Measurements from ENCODE around the gene SDR42E2. TPM values are rescaled to one million over a fixed set of nuclear protein-coding genes. Genes with fewer than 3 reads are reported as not detected.
A peak's percentile ranks its signal among the peaks of the same experiment; 100 is the strongest.

The SDR42E2 gene
- 0.15 TPM in 1 of 2 replicates, not detected in the other for total RNA-seq (ENCODE audit: low replicate concordance)

DNA sequence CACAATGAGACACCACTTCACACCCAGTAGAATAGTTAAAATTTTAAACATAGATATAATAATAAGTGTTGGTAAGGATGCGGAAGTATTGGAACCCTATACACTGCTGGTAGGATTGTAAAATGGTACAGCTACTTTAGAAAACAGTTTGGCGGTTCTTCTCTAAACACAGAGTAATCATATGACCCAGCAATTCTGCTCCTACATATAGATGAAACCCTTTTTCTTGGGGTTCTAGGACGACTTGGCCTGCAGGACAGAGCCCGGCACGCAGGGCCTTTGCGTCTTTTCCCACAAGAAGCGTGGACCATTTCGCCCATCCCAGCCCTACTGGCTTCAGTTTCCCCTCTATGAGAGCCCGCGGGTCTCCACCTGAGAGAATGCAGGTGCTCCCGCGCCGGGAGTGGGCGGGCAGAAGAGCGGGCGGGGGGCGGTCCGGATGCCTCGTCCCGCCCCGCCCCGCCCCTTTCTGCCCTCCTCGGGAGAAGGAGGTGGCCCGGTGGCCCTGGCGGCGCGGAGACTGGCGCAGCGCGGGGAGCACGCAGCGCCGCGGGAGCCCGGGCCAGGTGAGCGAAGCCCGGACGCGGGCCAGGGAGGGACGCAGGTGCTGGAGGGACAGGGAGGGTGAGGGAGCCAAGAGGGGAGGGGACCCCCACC, at the start of gene SDR42E2:
Gene SDR42E2 (plus strand): TSS at position 508 of the 657 bp plus-strand sequence. CDS start 3,077 bp downstream, outside the sequence.
- H3K36me3 ChIP-seq, result no peaks in the 10 kb centered on the region
- H3K27me3 ChIP-seq, result peaks cover 52% of the 10 kb centered on the region
- no peaks in the 10 kb centered on the region for H3F3A ChIP-seq (ENCODE audit: low read depth)
- H3K9ac ChIP-seq, result no peak within 1 kb of the TSS
- peak within 1 kb of the TSS; percentile 47 for H2AFZ ChIP-seq (replicated peaks)
- Mint-ChIP-seq H3K4me1 (no peaks in the 10 kb centered on the region), H3K9me3 (peaks cover 5% of the 10 kb centered on the region), H3K27ac (no peak within 1 kb of the TSS), H3K27me3 (ENCODE audit: insufficient read depth, low read depth) (peaks cover 29% of the 10 kb centered on the region), H3K36me3 (no peaks in the 10 kb centered on the region), H3K4me3 (no peak within 1 kb of the TSS)
- no peaks in the 10 kb centered on the region for H3K9me3 ChIP-seq (ENCODE audit: low read depth)
- no peaks in the 10 kb centered on the region for H3K4me1 ChIP-seq
- H3K4me2 ChIP-seq, result peak within 1 kb of the TSS; percentile 85
- peak; percentile 73 for DNase-seq (ENCODE audit: low spot score)
- TF ChIP-seq EZH2 (IDR thresholded peaks at IDR 0.05), result no peak
- TF ChIP-seq EZH2phosphoT487 (IDR thresholded peaks at IDR 0.05), result no peak
- TF ChIP-seq, protein P1, sequence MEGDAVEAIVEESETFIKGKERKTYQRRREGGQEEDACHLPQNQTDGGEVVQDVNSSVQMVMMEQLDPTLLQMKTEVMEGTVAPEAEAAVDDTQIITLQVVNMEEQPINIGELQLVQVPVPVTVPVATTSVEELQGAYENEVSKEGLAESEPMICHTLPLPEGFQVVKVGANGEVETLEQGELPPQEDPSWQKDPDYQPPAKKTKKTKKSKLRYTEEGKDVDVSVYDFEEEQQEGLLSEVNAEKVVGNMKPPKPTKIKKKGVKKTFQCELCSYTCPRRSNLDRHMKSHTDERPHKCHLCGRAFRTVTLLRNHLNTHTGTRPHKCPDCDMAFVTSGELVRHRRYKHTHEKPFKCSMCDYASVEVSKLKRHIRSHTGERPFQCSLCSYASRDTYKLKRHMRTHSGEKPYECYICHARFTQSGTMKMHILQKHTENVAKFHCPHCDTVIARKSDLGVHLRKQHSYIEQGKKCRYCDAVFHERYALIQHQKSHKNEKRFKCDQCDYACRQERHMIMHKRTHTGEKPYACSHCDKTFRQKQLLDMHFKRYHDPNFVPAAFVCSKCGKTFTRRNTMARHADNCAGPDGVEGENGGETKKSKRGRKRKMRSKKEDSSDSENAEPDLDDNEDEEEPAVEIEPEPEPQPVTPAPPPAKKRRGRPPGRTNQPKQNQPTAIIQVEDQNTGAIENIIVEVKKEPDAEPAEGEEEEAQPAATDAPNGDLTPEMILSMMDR (IDR thresholded peaks at IDR 0.05), result no peak
- no peaks in the 10 kb centered on the region for H3K79me2 ChIP-seq (ENCODE audit: low read depth)
- H3K4me3 ChIP-seq, result peak within 1 kb of the TSS; percentile 47
- no peaks in the 10 kb centered on the region for H4K20me1 ChIP-seq (ENCODE audit: low read depth)
- H3K27ac ChIP-seq, result no peak within 1 kb of the TSS

DNA sequence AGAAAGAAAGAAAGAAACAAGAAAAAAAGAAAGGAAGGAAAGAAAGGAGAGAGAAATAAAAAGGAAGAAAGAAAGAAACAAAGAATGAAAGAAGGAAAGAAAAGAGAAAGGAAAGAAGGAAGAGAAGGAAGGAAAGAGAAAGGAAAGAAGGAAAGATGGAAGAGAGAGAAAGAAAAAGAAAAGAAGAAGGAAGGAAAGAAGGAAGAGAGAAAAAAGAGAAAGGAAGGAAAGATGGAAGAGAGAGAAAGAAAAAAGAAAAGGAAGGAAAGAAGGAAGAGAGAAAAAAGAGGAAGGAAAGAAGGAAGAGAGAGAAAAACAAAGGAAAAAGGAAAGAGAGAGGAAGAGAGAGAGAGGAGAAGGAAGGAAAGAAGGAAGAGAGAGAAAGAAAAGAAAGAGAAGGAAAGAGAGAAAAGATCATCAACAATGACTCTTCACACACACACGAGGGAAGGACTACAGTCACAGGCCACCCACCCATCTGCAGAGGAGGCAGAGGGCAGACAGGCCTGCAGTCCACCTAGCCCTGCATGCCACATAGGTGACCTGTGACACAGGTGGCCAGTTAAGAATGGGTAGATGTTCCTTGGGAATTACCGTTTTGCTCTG, 46.1 kb upstream of the SDR42E2 start:
- H2AFZ ChIP-seq (replicated peaks), result no peak overlapping the region
- Mint-ChIP-seq H3K4me1 (peaks cover 4% of the 10 kb centered on the region), H3K27ac (no peak overlapping the region), H3K4me3 (no peak overlapping the region), H3K9me3 (no peaks in the 10 kb centered on the region), H3K27me3 (ENCODE audit: insufficient read depth, low read depth) (peaks cover 2% of the 10 kb centered on the region), H3K36me3 (no peaks in the 10 kb centered on the region)
- H3K36me3 ChIP-seq, result no peaks in the 10 kb centered on the region
- TF ChIP-seq, protein P1 (IDR thresholded peaks at IDR 0.05), result no peak
- TF ChIP-seq EZH2phosphoT487 (IDR thresholded peaks at IDR 0.05) (no peak), EZH2 (IDR thresholded peaks at IDR 0.05) (no peak)
- no peak overlapping the region for H3K27ac ChIP-seq
- H3F3A ChIP-seq (ENCODE audit: low read depth), result no peaks in the 10 kb centered on the region
- H3K4me2 ChIP-seq, result no peak overlapping the region
- no peaks in the 10 kb centered on the region for H3K27me3 ChIP-seq
- H3K4me1 ChIP-seq, result no peaks in the 10 kb centered on the region
- no peaks in the 10 kb centered on the region for H3K9me3 ChIP-seq (ENCODE audit: low read depth)
- H3K9ac ChIP-seq, result no peak overlapping the region
- no peaks in the 10 kb centered on the region for H3K79me2 ChIP-seq (ENCODE audit: low read depth)
- no peaks in the 10 kb centered on the region for H4K20me1 ChIP-seq (ENCODE audit: low read depth)
- H3K4me3 ChIP-seq, result no peak overlapping the region
- no peak for DNase-seq (ENCODE audit: low spot score)

DNA sequence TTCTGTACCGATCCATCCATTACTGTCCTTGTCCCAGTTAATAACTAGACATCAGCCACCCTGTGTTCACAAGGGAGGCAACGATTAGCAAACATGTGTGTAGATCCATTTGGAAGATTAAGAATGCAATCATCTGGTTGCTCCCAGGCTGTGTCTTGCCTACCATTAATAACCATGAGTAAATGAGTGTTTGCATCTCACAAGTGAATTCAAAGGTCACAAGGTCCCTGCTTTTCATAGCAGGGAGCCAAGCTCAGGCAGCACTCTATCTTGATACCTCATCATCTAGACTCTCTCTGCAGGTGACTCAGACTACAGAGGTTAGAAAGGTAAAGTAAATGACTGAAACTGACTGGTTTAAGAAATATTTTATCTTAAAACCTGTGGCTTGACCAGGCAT, 44.7 kb upstream of the SDR42E2 start:
- Mint-ChIP-seq H3K4me1 (peaks cover 4% of the 10 kb centered on the region), H3K36me3 (no peaks in the 10 kb centered on the region), H3K27ac (peak overlapping the region; percentile 58), H3K9me3 (no peaks in the 10 kb centered on the region), H3K27me3 (ENCODE audit: insufficient read depth, low read depth) (peaks cover 2% of the 10 kb centered on the region), H3K4me3 (no peak overlapping the region)
- Histone ChIP-seq H3K27ac (no peak overlapping the region), H3K4me1 (no peaks in the 10 kb centered on the region), H3K27me3 (no peaks in the 10 kb centered on the region), H3K36me3 (no peaks in the 10 kb centered on the region), H3K4me3 (no peak overlapping the region), H3K4me2 (no peak overlapping the region), H3K9ac (no peak overlapping the region), H3K9me3 (ENCODE audit: low read depth) (no peaks in the 10 kb centered on the region), H4K20me1 (ENCODE audit: low read depth) (no peaks in the 10 kb centered on the region), H3F3A (ENCODE audit: low read depth) (no peaks in the 10 kb centered on the region), H2AFZ (replicated peaks) (no peak overlapping the region), H3K79me2 (ENCODE audit: low read depth) (no peaks in the 10 kb centered on the region)
- no peak for DNase-seq (ENCODE audit: low spot score)
- no peak for TF ChIP-seq EZH2 (IDR thresholded peaks at IDR 0.05)
- no peak for TF ChIP-seq EZH2phosphoT487 (IDR thresholded peaks at IDR 0.05)

DNA sequence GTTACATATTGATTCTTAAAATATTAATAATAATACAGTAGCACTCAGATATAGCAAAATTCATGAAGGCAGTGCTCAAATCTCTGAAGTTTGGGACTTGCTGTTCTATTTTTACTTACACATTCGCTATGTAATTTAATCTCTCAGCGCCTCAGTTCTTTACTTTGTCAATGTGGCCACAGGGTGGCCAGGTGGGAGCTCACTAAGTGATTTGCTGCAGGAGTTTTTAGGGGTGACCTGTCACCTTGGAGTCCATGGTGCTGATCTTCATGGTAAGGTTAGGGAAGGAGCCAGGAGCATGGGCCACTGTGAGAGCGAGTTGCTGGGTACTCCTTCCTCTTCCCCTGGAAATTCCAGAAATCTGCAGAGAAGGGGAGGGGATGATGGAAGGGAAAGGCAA, 41.9 kb upstream of the SDR42E2 start:
- Mint-ChIP-seq H3K27ac (no peak overlapping the region), H3K4me3 (no peak overlapping the region), H3K27me3 (ENCODE audit: insufficient read depth, low read depth) (peaks cover under 1% of the 10 kb centered on the region), H3K4me1 (peaks cover 4% of the 10 kb centered on the region), H3K36me3 (no peaks in the 10 kb centered on the region), H3K9me3 (no peaks in the 10 kb centered on the region)
- no peak for DNase-seq (ENCODE audit: low spot score)
- TF ChIP-seq, protein P1 (IDR thresholded peaks at IDR 0.05), result no peak
- no peak for TF ChIP-seq EZH2phosphoT487 (IDR thresholded peaks at IDR 0.05)
- no peak for TF ChIP-seq EZH2 (IDR thresholded peaks at IDR 0.05)
- Histone ChIP-seq H3K9ac (no peak overlapping the region), H3K4me2 (no peak overlapping the region), H3K79me2 (ENCODE audit: low read depth) (no peaks in the 10 kb centered on the region), H3K27me3 (no peaks in the 10 kb centered on the region), H3F3A (ENCODE audit: low read depth) (no peaks in the 10 kb centered on the region), H3K9me3 (ENCODE audit: low read depth) (no peaks in the 10 kb centered on the region), H3K27ac (no peak overlapping the region), H2AFZ (replicated peaks) (no peak overlapping the region), H4K20me1 (ENCODE audit: low read depth) (no peaks in the 10 kb centered on the region), H3K4me3 (no peak overlapping the region), H3K4me1 (no peaks in the 10 kb centered on the region), H3K36me3 (no peaks in the 10 kb centered on the region)
